GM21447 (cell line): Measurements from ENCODE around the gene RAD1.

Source experiments
- ATAC-seq: cut with Tn5 transposase; IDR thresholded peaks from one replicate; pipeline ENCODE4 v1.9.1; 2021; ENCODE audit not compliant: unreplicated experiment

The RAD1 gene

GRCh38 chr5:34866989-34867471 is 48.3 kb downstream of the RAD1 start:
- no peak for ATAC-seq

GRCh38 chr5:34865091-34865490 is 50.2 kb downstream of the RAD1 start:
- no peak for ATAC-seq

- ATAC-seq: no peak
These were observed 51.4 kb downstream of the RAD1 start for GRCh38 chr5:34863946-34864345.

GRCh38 chr5:34859253-34859652 is 56.1 kb downstream of the RAD1 start:
- ATAC-seq: no peak

- no peak for ATAC-seq
These were observed 56.5 kb downstream of the RAD1 start for GRCh38 chr5:34858790-34859189.

- ATAC-seq: no peak
These were observed 57.4 kb downstream of the RAD1 start for GRCh38 chr5:34857894-34858293.

GRCh38 chr5:34857161-34857560 is 58.1 kb downstream of the RAD1 start:
- ATAC-seq: no peak
